ENCODE data around the gene PPP2CA. TPM values are rescaled to one million over a fixed set of nuclear protein-coding genes. Genes with fewer than 3 reads are reported as not detected.

PPP2CA gene
- total RNA-seq, 4 donors from 2014 or later, result 110 to 271 (median 191) TPM

DNA sequence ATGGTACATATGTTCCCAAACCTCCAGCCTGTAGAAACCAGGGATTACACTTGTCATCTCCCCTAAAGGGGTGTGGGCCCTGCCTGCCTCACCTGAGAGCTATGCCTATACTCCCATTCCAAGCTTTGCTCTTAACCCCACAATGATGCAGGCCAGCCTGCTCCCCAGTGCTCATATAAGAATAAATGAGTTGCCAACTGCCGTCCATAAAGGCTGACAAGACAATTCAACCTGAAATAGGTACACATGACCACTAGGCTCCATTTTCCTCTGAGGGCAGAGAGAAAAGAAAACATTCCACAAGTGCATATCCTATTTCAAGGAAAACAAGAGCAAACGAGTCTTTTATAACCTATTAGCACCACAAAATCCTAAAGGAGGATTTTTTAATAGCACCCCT, 77.6 kb downstream of the PPP2CA start:
- Histone ChIP-seq H3K9me3 (no peaks in the 10 kb centered on the region), H3K27ac (no peak overlapping the region), H3K36me3 (peaks cover 93% of the 10 kb centered on the region), H3K27me3 (no peaks in the 10 kb centered on the region), H3K4me1 (peaks cover 36% of the 10 kb centered on the region), H3K4me3 (no peak overlapping the region)
- TF ChIP-seq, protein P1, sequence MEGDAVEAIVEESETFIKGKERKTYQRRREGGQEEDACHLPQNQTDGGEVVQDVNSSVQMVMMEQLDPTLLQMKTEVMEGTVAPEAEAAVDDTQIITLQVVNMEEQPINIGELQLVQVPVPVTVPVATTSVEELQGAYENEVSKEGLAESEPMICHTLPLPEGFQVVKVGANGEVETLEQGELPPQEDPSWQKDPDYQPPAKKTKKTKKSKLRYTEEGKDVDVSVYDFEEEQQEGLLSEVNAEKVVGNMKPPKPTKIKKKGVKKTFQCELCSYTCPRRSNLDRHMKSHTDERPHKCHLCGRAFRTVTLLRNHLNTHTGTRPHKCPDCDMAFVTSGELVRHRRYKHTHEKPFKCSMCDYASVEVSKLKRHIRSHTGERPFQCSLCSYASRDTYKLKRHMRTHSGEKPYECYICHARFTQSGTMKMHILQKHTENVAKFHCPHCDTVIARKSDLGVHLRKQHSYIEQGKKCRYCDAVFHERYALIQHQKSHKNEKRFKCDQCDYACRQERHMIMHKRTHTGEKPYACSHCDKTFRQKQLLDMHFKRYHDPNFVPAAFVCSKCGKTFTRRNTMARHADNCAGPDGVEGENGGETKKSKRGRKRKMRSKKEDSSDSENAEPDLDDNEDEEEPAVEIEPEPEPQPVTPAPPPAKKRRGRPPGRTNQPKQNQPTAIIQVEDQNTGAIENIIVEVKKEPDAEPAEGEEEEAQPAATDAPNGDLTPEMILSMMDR (IDR thresholded peaks at IDR 0.05), result no peak
- no peak for TF ChIP-seq POLR2A (IDR thresholded peaks at IDR 0.05)
- TF ChIP-seq EP300 (IDR thresholded peaks at IDR 0.05), result no peak
- no peak for TF ChIP-seq POLR2AphosphoS5 (IDR thresholded peaks at IDR 0.05)
- no peak for DNase-seq (ENCODE audit: low spot score in 2 of 2)
- WGBS, result 51% methylated on average over 2 of the region's 2 CpGs

DNA sequence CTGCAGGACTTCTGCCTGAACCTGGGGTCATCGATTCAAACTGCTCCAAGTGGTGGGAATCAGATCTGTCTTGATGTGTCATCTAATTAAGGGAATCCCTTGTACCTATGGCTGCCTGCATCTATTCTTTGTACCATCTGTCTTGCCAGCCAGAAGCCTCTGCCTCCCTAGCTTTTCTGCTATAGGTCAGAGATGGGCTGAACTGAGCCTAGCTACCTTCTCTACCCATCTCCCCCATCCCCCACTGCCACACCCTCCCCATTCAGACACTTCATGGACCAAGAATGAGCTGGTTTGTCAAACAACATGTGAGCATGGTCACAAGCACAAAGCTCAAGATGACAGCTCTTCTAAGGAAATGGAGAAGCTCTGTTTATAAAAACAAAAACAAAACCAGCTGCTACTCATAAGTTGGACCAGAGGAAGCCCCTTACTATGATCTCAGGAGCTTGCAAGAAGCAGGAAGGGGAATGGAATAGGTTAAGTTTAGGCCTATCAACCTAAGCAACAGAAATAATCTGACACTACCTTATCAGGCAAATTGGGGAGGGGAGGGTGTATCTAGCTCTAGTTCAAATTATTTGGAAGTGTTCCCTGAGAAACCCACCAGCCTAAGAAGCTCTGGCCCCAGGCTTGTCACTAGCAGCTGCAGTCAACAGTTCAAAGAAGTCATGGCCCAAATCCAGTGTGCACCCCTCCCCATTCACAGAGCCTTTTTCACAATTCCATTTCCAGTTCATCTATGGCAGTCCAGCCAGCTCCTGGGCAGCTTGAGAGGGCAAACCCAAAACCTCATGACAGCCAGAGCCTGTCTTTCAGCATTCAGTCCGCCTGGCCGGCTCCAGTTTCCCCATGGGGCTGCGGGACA, 79.0 kb downstream of the PPP2CA start:
- Histone ChIP-seq H3K27me3 (no peaks in the 10 kb centered on the region), H3K27ac (no peak overlapping the region), H3K36me3 (peaks cover 92% of the 10 kb centered on the region), H3K4me1 (peaks cover 36% of the 10 kb centered on the region), H3K9me3 (no peaks in the 10 kb centered on the region), H3K4me3 (no peak overlapping the region)
- TF ChIP-seq EP300 (IDR thresholded peaks at IDR 0.05), result no peak
- 80% methylated on average over 4 of the region's 4 CpGs for WGBS
- no peak for DNase-seq (ENCODE audit: low spot score in 2 of 2)

DNA sequence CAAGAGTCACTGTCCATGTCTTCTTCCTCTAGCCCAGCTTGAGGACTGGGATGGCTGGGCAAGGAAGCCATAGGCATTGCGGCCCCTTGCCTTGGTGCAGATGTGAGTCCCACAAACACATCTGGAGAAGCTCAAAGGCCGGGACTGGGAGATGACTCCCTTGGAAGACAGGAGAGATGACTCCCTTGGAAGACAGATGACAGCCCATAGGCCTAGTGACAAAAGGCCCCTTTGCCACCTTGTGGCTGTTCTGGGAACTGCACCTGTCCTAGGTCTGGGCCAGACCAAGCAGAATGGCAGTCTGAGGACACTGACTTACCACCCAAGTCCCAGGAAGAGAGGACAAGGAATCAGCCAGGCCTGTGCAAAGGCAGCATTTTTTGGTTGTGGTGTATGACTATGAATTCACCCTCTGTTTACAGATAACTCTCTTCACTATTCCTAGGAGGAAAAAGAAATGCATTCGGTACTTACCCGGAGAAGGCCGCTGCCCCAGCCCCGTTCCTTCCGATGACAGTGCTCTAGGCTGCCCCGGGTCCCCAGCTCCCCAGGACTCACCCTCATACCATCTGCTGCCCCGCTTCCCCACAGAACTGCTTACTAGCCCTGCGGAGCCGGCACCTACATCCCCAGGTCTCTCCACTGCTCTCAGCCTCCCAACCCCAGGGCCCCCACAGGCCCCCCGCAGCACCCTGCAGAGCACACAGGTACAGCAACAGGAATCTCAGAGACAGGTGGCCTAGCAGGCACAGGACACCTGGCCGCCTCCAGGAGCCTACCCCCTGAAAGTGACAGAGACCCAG, 79.9 kb downstream of the PPP2CA start:
- Histone ChIP-seq H3K4me1 (peaks cover 34% of the 10 kb centered on the region), H3K36me3 (peaks cover 89% of the 10 kb centered on the region), H3K27ac (no peak overlapping the region), H3K27me3 (no peaks in the 10 kb centered on the region), H3K4me3 (no peak overlapping the region), H3K9me3 (no peaks in the 10 kb centered on the region)
- DNase-seq (ENCODE audit: low spot score in 2 of 2), result peak; percentile 84 to 86
- 94% methylated on average over 11 of the region's 13 CpGs for WGBS
- no peak for TF ChIP-seq POLR2AphosphoS5 (IDR thresholded peaks at IDR 0.05)
- no peak for TF ChIP-seq POLR2A (IDR thresholded peaks at IDR 0.05)
- TF ChIP-seq, protein P1 (IDR thresholded peaks at IDR 0.05), result peak; percentile 81 to 97
- TF ChIP-seq EP300 (IDR thresholded peaks at IDR 0.05), result no peak

DNA sequence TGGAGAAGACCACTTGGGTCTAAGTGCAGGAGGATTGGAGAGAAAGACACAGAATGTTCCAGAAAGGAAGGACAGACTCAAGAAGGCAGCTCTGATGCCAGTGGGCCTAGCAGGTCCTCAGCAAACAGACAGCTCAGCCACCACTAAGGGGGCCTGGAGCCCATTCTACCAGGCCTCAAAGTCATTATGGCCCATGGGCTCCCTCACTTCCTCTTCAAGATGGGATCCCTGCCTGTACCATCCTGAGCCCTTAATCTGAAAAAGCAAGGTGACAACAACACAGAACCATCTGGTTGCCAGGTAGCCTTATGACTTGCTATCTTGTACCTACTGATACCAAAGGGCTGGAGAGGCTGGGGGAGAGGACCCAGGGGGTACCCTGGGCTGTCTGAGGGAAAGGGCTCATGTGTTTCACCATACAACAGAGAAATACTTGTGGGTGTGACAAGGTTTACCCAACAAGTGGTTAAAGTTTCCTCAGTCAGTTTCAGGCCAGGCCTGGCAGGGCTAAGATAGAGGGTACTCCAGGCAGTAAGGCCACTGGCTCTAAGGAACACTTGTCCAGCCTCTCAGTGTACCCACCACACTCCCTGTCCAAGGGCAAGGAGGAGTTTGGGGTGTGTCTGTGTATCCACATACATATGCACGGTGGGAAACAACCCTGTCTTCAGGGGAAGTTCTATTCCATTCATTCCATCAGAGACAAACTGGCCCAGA, 80.7 kb downstream of the PPP2CA start:
- TF ChIP-seq POLR2A (IDR thresholded peaks at IDR 0.05), result no peak
- no peak for TF ChIP-seq EP300 (IDR thresholded peaks at IDR 0.05)
- TF ChIP-seq, protein P1 (IDR thresholded peaks at IDR 0.05), result no peak
- no peak for TF ChIP-seq POLR2AphosphoS5 (IDR thresholded peaks at IDR 0.05)
- Histone ChIP-seq H3K27me3 (no peaks in the 10 kb centered on the region), H3K27ac (no peak overlapping the region), H3K9me3 (no peaks in the 10 kb centered on the region), H3K4me1 (peaks cover 33% of the 10 kb centered on the region), H3K4me3 (no peak overlapping the region), H3K36me3 (peaks cover 86% of the 10 kb centered on the region)
- no peak for DNase-seq (ENCODE audit: low spot score in 2 of 2)
- WGBS, result 47% methylated on average over 1 of the region's 1 CpG

Other genes starting within 250 kb of the PPP2CA start
- gene VDAC1, start 221.1 kb downstream of the PPP2CA start, total RNA-seq, result 100 to 1,000 TPM; 106 to 194 (median 162) TPM
- 1 to 10 TPM; 2.9 to 7.2 (median 4.9) TPM for gene TCF7, start 111.4 kb downstream of the PPP2CA start, total RNA-seq
- gene SKP1, start 49.1 kb downstream of the PPP2CA start, total RNA-seq, result 100 to 1,000 TPM; 143 to 261 (median 196) TPM
- gene CDKL3, start 141.1 kb upstream of the PPP2CA start, total RNA-seq, result 1 to 10 TPM in 1 of 4 donors, under 1 TPM in 1, not detected in 2; 0.56 to 2.2 TPM
- 100 to 1,000 TPM in 1 of 4 donors, 10 to 100 TPM in 3; 33.3 to 110 (median 51.6) TPM for gene UBE2B, start 145.5 kb upstream of the PPP2CA start, total RNA-seq
- gene CDKN2AIPNL, start 185.8 kb upstream of the PPP2CA start, total RNA-seq, result 10 to 100 TPM; 14.7 to 21.9 (median 21.4) TPM

Data from suprapubic skin (tissue), 4 donors.